Mammary epithelial cell (primary cell): ENCODE measurements around the gene ZBTB46.

Source experiments
- CTCF ChIP-seq, 2 donors: IDR thresholded peaks in 1 of 2; conservative IDR thresholded peaks in 1 of 2; 2 replicates each; pipeline ENCODE4 v1.5.1; 2011 to 2012; ENCODE audit warnings: inconsistent platforms in 2 of 2, low read length in 2 of 2, mild to moderate bottlenecking in 2 of 2, control low read depth in 1 of 2, low read depth in 1 of 2; ENCODE audit not compliant: insufficient read depth in 1 of 2; ENCODE audit errors: extremely low read depth in 1 of 2
- EZH2 ChIP-seq: IDR thresholded peaks from 2 replicates; pipeline ENCODE4 v1.6.1; 2012; ENCODE audit warnings: low read length, inconsistent platforms, borderline replicate concordance

GRCh38 chr20:63844511-63844991 lies 13.5 kb upstream of the ZBTB46 start:
- TF ChIP-seq CTCF (conservative IDR thresholded peaks at IDR 0.05 in 1 of 2, IDR thresholded peaks at IDR 0.05 in 1 of 2; ENCODE audit: extremely low read depth in 1 of 2, insufficient read depth in 1 of 2, low read depth in 1 of 2, low read length in 2 of 2) (no peak), EZH2 (no peak)
